Fibroblast of peridontal ligament (primary cell): ENCODE results near the gene IL20RA.

Source experiments
- DNase-seq: peaks from one replicate; pipeline ENCODE4 v3.0.0-alpha.2; 2010; ENCODE audit errors: extremely low read depth

Gene IL20RA

GRCh38 chr6:137008204-137008603, 36.6 kb downstream of the IL20RA start:
- no peak for DNase-seq

GRCh38 chr6:137006056-137006455, 38.7 kb downstream of the IL20RA start:
- no peak for DNase-seq

GRCh38 chr6:137005073-137005472, 39.7 kb downstream of the IL20RA start:
- DNase-seq: no peak

GRCh38 chr6:137002505-137002904, 42.3 kb downstream of the IL20RA start:
- no peak for DNase-seq

- DNase-seq: no peak
These were observed 42.8 kb downstream of the IL20RA start for GRCh38 chr6:137001977-137002302.

- no peak for DNase-seq
These were observed 43.3 kb downstream of the IL20RA start for GRCh38 chr6:137001299-137001976.

- no peak for DNase-seq
These were observed 43.9 kb downstream of the IL20RA start for GRCh38 chr6:137000825-137001224.

GRCh38 chr6:136995521-136995920, 49.2 kb downstream of the IL20RA start:
- DNase-seq: no peak

- DNase-seq: no peak
These were observed 50.0 kb downstream of the IL20RA start for GRCh38 chr6:136994782-136995181.

GRCh38 chr6:136992113-136992512, 52.7 kb downstream of the IL20RA start:
- no peak for DNase-seq

GRCh38 chr6:136991646-136992045, 53.1 kb downstream of the IL20RA start:
- DNase-seq: no peak

GRCh38 chr6:136990754-136991153, 54.0 kb downstream of the IL20RA start:
- no peak for DNase-seq

GRCh38 chr6:136990242-136990578, 54.6 kb downstream of the IL20RA start:
- no peak for DNase-seq

- DNase-seq: no peak
These were observed 55.1 kb downstream of the IL20RA start for GRCh38 chr6:136989571-136990241.

GRCh38 chr6:136987526-136987925, 57.2 kb downstream of the IL20RA start:
- no peak for DNase-seq

- DNase-seq: no peak
These were observed 59.3 kb downstream of the IL20RA start for GRCh38 chr6:136985502-136985901.

GRCh38 chr6:136984578-136984977, 60.2 kb downstream of the IL20RA start:
- DNase-seq: no peak

- DNase-seq: no peak
These were observed 61.1 kb downstream of the IL20RA start for GRCh38 chr6:136983687-136984086.

GRCh38 chr6:136982928-136983327, 61.8 kb downstream of the IL20RA start:
- DNase-seq: no peak

- no peak for DNase-seq
These were observed 64.7 kb downstream of the IL20RA start for GRCh38 chr6:136980070-136980469.

GRCh38 chr6:136979206-136979605, 65.6 kb downstream of the IL20RA start:
- no peak for DNase-seq

- no peak for DNase-seq
These were observed 67.7 kb downstream of the IL20RA start for GRCh38 chr6:136977075-136977474.

GRCh38 chr6:136975089-136975715, 69.6 kb downstream of the IL20RA start:
- no peak for DNase-seq
